HG02970 (cell line): ENCODE measurements around the gene SSR1.
"Not testable (repeated sequence)": the region's sequence is repeated elsewhere in the genome, so short reads cannot be mapped to it uniquely, and the experiment has no call there.

ENCODE experiments used
- ATAC-seq: cut with Tn5 transposase; IDR thresholded peaks from one replicate; pipeline ENCODE4 v1.9.1; 2021; ENCODE audit warnings: mild to moderate bottlenecking, moderate library complexity, moderate number of reproducible peaks; ENCODE audit not compliant: unreplicated experiment, low FRiP score

Gene SSR1

GRCh38 chr6:7312616-7313504 lies at the start of gene SSR1:
Gene SSR1, minus strand, starts transcription at chr6:7313199. Its CDS starts 79 bp downstream, at chr6:7313120.
- peak; percentile 95 for ATAC-seq

GRCh38 chr6:7351916-7352315 lies 38.9 kb upstream of the SSR1 start:
- not testable (repeated sequence) for ATAC-seq

- not testable (repeated sequence) for ATAC-seq
Observed at GRCh38 chr6:7350591-7350990, 37.6 kb upstream of the SSR1 start.

GRCh38 chr6:7347551-7347997 lies 34.6 kb upstream of the SSR1 start:
- ATAC-seq, result not testable (repeated sequence)

- ATAC-seq, result not testable (repeated sequence)
Observed at GRCh38 chr6:7344773-7345450, 31.9 kb upstream of the SSR1 start.

GRCh38 chr6:7343546-7344475 lies 30.8 kb upstream of the SSR1 start:
- no peak for ATAC-seq

GRCh38 chr6:7341989-7342742 lies 29.2 kb upstream of the SSR1 start:
- no peak for ATAC-seq

- ATAC-seq, result no peak
Observed at GRCh38 chr6:7341271-7341670, 28.3 kb upstream of the SSR1 start.

GRCh38 chr6:7339007-7339732 lies 26.2 kb upstream of the SSR1 start:
- ATAC-seq, result not testable (repeated sequence)

- no peak for ATAC-seq
Observed at GRCh38 chr6:7338031-7338430, 25.0 kb upstream of the SSR1 start.

- ATAC-seq, result no peak
Observed at GRCh38 chr6:7335519-7335918, 22.5 kb upstream of the SSR1 start.

- ATAC-seq, result no peak
Observed at GRCh38 chr6:7334685-7335084, 21.7 kb upstream of the SSR1 start.

- ATAC-seq, result no peak
Observed at GRCh38 chr6:7332090-7332745, 19.2 kb upstream of the SSR1 start.

GRCh38 chr6:7331452-7331851 lies 18.5 kb upstream of the SSR1 start:
- no peak for ATAC-seq

GRCh38 chr6:7328243-7328642 lies 15.2 kb upstream of the SSR1 start:
- no peak for ATAC-seq

GRCh38 chr6:7325750-7326149 lies 12.8 kb upstream of the SSR1 start:
- ATAC-seq, result no peak

GRCh38 chr6:7324520-7324919 lies 11.5 kb upstream of the SSR1 start:
- ATAC-seq, result no peak

- no peak for ATAC-seq
Observed at GRCh38 chr6:7323074-7323473, 10.1 kb upstream of the SSR1 start.

GRCh38 chr6:7321866-7322265 lies 8.9 kb upstream of the SSR1 start:
- ATAC-seq, result not testable (repeated sequence)
